HL-60 (cell line): Measurements from ENCODE around the gene P2RX5.

ENCODE experiments used
- CTCF ChIP-seq: IDR thresholded peaks from one replicate; pipeline ENCODE4 v1.5.1; 2011; ENCODE audit warnings: low read length, control low read depth, inconsistent platforms; ENCODE audit not compliant: insufficient read depth
- POLR2AphosphoS5 ChIP-seq: IDR thresholded peaks from 2 replicates; pipeline ENCODE4 v1.6.1; 2012; ENCODE audit warnings: low read depth
- REST ChIP-seq: IDR thresholded peaks from 2 replicates; pipeline ENCODE4 v1.6.1; 2012; ENCODE audit warnings: low read depth; ENCODE audit not compliant: insufficient replicate concordance
- SPI1 ChIP-seq: IDR thresholded peaks from 2 replicates; pipeline ENCODE4 v1.6.1; 2012; ENCODE audit warnings: low read depth, mild to moderate bottlenecking, borderline replicate concordance

- no peak for TF ChIP-seq CTCF
- TF ChIP-seq POLR2AphosphoS5, result 0 out of 2 replicates have a peak, but pooled peaks have one; percentile 37
- no peak for TF ChIP-seq SPI1
- no peak for TF ChIP-seq REST
These were observed 27.8 kb upstream of the P2RX5 start, which contains the start of gene HASPIN for GRCh38 chr17:3723556-3724377.
